ENCODE measurements around the gene TMCC1.

TMCC1 gene

GRCh38 chr3:129795186-129796010, 98.1 kb downstream of the TMCC1 start:
- no peak for DNase-seq
- Histone ChIP-seq H3K36me3 (no peaks in the 10 kb centered on the region), H3K27ac (no peak overlapping the region), H3K9me3 (ENCODE audit: severe bottlenecking) (no peaks in the 10 kb centered on the region), H3K27me3 (ENCODE audit: insufficient read depth, low read depth, severe bottlenecking) (no peaks in the 10 kb centered on the region), H3K4me3 (ENCODE audit: low read depth, low read length) (no peak overlapping the region)
- no peak for TF ChIP-seq CTCF (IDR thresholded peaks at IDR 0.05; ENCODE audit: low read depth, low read length)

GRCh38 chr3:129794311-129795185, 99.0 kb downstream of the TMCC1 start:
- no peaks in the 10 kb centered on the region for H3K9me3 ChIP-seq (ENCODE audit: severe bottlenecking)
- no peaks in the 10 kb centered on the region for H3K27me3 ChIP-seq (ENCODE audit: insufficient read depth, low read depth, severe bottlenecking)
- H3K36me3 ChIP-seq: no peaks in the 10 kb centered on the region
- no peak for DNase-seq
- no peak overlapping the region for H3K27ac ChIP-seq
- TF ChIP-seq CTCF (IDR thresholded peaks at IDR 0.05; ENCODE audit: low read depth, low read length): no peak
- H3K4me3 ChIP-seq (ENCODE audit: low read depth, low read length): no peak overlapping the region

GRCh38 chr3:129793942-129794310, 99.6 kb downstream of the TMCC1 start:
- H3K9me3 ChIP-seq (ENCODE audit: severe bottlenecking): no peaks in the 10 kb centered on the region
- H3K27me3 ChIP-seq (ENCODE audit: insufficient read depth, low read depth, severe bottlenecking): no peaks in the 10 kb centered on the region
- DNase-seq: no peak
- H3K27ac ChIP-seq: no peak overlapping the region
- H3K36me3 ChIP-seq: no peaks in the 10 kb centered on the region
- TF ChIP-seq CTCF (IDR thresholded peaks at IDR 0.05; ENCODE audit: low read depth, low read length): no peak
- H3K4me3 ChIP-seq (ENCODE audit: low read depth, low read length): no peak overlapping the region

GRCh38 chr3:129793319-129793718, 100.2 kb downstream of the TMCC1 start:
- H3K27ac ChIP-seq: no peak overlapping the region
- H3K36me3 ChIP-seq: no peaks in the 10 kb centered on the region
- no peak overlapping the region for H3K4me3 ChIP-seq (ENCODE audit: low read depth, low read length)
- no peaks in the 10 kb centered on the region for H3K27me3 ChIP-seq (ENCODE audit: insufficient read depth, low read depth, severe bottlenecking)
- DNase-seq: no peak
- TF ChIP-seq CTCF (IDR thresholded peaks at IDR 0.05; ENCODE audit: low read depth, low read length): no peak
- no peaks in the 10 kb centered on the region for H3K9me3 ChIP-seq (ENCODE audit: severe bottlenecking)

- no peak overlapping the region for H3K4me3 ChIP-seq (ENCODE audit: low read depth, low read length)
- no peak for DNase-seq
Measured at GRCh38 chr3:129783470-129783869, 110.0 kb downstream of the TMCC1 start.

More at GRCh38 chr3:129783470-129783869, 110.0 kb downstream of the TMCC1 start:
- Histone ChIP-seq H3K27ac (no peak overlapping the region), H3K9me3 (ENCODE audit: severe bottlenecking) (no peaks in the 10 kb centered on the region), H3K27me3 (ENCODE audit: insufficient read depth, low read depth, severe bottlenecking) (no peaks in the 10 kb centered on the region), H3K36me3 (no peaks in the 10 kb centered on the region)
- no peak for TF ChIP-seq CTCF (IDR thresholded peaks at IDR 0.05; ENCODE audit: low read depth, low read length)
